K562 (cell line): ENCODE results near the gene TSGA10IP.

Experiments used
- CTCF ChIP-seq, 3 experiments: IDR thresholded peaks in 2 of 3; conservative IDR thresholded peaks in 1 of 3; 2 replicates each; pipeline ENCODE4 v1.5.1; 2011 to 2012; ENCODE audit warnings: low read length in 3 of 3, mild to moderate bottlenecking in 3 of 3, control low read depth in 2 of 3, improper control_type of control experiment in 1 of 3, inconsistent platforms in 1 of 3, low read depth in 1 of 3, mixed read lengths in 1 of 3, moderate library complexity in 1 of 3; ENCODE audit not compliant: insufficient read depth in 2 of 3
- THAP7 ChIP-seq: fragments of 250-450 bp; sonication (Bioruptor Pico); IDR thresholded peaks from 2 replicates; pipeline ENCODE4 v1.5.0; 2021
- ZKSCAN1 ChIP-seq: fragments of 150-350 bp; IDR thresholded peaks from 2 replicates; pipeline ENCODE4 v1.6.1; 2016; ENCODE audit warnings: low read depth, low read length

GRCh38 chr11:65952052-65952521, 6.8 kb downstream of the TSGA10IP start:
- TF ChIP-seq CTCF (IDR thresholded peaks at IDR 0.05 in 2 of 3, conservative IDR thresholded peaks at IDR 0.05 in 1 of 3; ENCODE audit: insufficient read depth in 2 of 3, low read depth in 1 of 3, low read length in 3 of 3) (no peak), ZKSCAN1 (no peak), THAP7 (CRISPR knock-in tag) (no peak)
